NB4 (cell line): ENCODE data around the gene TRDMT1.

Source experiments
- MYC ChIP-seq: IDR thresholded peaks from 2 replicates; pipeline ENCODE4 v1.6.1; 2011; ENCODE audit warnings: low read depth, low read length
- POLR2A ChIP-seq: IDR thresholded peaks from 2 replicates; pipeline ENCODE4 v1.6.1; 2011; ENCODE audit warnings: mild to moderate bottlenecking; ENCODE audit not compliant: insufficient read length; ENCODE audit errors: extremely low read depth
- TF ChIP-seq, protein P1 (sequence below): IDR thresholded peaks from one replicate; pipeline ENCODE4 v1.5.1; 2012; ENCODE audit warnings: low read depth, low read length

DNA sequence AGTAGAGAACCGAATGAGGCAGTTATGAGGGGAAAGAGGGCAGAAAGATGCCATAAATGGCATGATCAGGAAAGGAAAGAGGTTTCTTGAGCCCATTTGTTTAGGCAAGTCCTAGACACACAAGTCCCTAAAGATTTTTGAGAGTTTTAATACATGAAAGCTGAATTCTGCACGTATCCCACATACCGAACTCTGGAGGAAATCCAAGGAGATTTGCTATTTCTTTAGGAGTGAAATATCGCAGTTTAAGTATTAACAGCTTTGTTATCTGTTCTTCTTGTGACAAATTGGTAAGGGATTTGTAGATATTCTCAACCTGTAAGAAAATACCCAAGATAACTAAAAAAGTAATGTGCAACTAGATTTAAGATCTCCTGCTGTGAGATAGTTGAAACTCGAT is 48.2 kb downstream of the TRDMT1 start:
- TF ChIP-seq, protein P1, sequence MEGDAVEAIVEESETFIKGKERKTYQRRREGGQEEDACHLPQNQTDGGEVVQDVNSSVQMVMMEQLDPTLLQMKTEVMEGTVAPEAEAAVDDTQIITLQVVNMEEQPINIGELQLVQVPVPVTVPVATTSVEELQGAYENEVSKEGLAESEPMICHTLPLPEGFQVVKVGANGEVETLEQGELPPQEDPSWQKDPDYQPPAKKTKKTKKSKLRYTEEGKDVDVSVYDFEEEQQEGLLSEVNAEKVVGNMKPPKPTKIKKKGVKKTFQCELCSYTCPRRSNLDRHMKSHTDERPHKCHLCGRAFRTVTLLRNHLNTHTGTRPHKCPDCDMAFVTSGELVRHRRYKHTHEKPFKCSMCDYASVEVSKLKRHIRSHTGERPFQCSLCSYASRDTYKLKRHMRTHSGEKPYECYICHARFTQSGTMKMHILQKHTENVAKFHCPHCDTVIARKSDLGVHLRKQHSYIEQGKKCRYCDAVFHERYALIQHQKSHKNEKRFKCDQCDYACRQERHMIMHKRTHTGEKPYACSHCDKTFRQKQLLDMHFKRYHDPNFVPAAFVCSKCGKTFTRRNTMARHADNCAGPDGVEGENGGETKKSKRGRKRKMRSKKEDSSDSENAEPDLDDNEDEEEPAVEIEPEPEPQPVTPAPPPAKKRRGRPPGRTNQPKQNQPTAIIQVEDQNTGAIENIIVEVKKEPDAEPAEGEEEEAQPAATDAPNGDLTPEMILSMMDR: no peak
- TF ChIP-seq POLR2A (no peak), MYC (no peak)
